Nephron progenitor cell (in vitro differentiated cells): Measurements from ENCODE around the gene FGG.

Source experiments
- DNase-seq: peaks from one replicate; pipeline ENCODE4 v3.0.0; 2021
- H3K27ac Mint-ChIP-seq: 2 replicates; pipeline ENCODE4 v1.8.0; 2021; ENCODE audit warnings: mild to moderate bottlenecking, moderate library complexity, mixed read lengths
- H3K27me3 Mint-ChIP-seq: 2 replicates; pipeline ENCODE4 v1.8.0; 2021; ENCODE audit warnings: mild to moderate bottlenecking, low read depth, mixed read lengths; ENCODE audit not compliant: poor library complexity
- H3K36me3 Mint-ChIP-seq: 2 replicates; pipeline ENCODE4 v1.8.0; 2021; ENCODE audit warnings: low read depth, mixed read lengths
- H3K4me1 Mint-ChIP-seq: 2 replicates; pipeline ENCODE4 v1.8.0; 2021; ENCODE audit warnings: mixed read lengths
- H3K4me3 Mint-ChIP-seq: 2 replicates; pipeline ENCODE4 v1.8.0; 2021; ENCODE audit warnings: mild to moderate bottlenecking, moderate library complexity, mixed read lengths
- H3K9me3 Mint-ChIP-seq: 2 replicates; pipeline ENCODE4 v1.8.0; 2021; ENCODE audit warnings: mild to moderate bottlenecking, moderate library complexity, mixed read lengths
- CTCF ChIP-seq: fragments of 200-600 bp; sonication (generic); IDR thresholded peaks from 2 replicates; pipeline ENCODE4 v1.5.0; 2021; ENCODE audit warnings: antibody characterized with exemption

FGG gene

GRCh38 chr4:154585369-154586018 is 27.0 kb downstream of the FGG start:
- no peak overlapping the region for H3K4me3 Mint-ChIP-seq
- H3K36me3 Mint-ChIP-seq: no peaks in the 10 kb centered on the region
- TF ChIP-seq CTCF: no peak
- peaks cover 18% of the 10 kb centered on the region for H3K4me1 Mint-ChIP-seq
- no peak overlapping the region for H3K27ac Mint-ChIP-seq
- DNase-seq: no peak
- H3K27me3 Mint-ChIP-seq: peaks cover 4% of the 10 kb centered on the region
- H3K9me3 Mint-ChIP-seq: no peaks in the 10 kb centered on the region

GRCh38 chr4:154584259-154584658 is 28.2 kb downstream of the FGG start:
- TF ChIP-seq CTCF: no peak
- DNase-seq: no peak
- peaks cover 6% of the 10 kb centered on the region for H3K4me1 Mint-ChIP-seq
- H3K27ac Mint-ChIP-seq: no peak overlapping the region
- H3K36me3 Mint-ChIP-seq: no peaks in the 10 kb centered on the region
- peaks cover 4% of the 10 kb centered on the region for H3K27me3 Mint-ChIP-seq
- H3K4me3 Mint-ChIP-seq: no peak overlapping the region
- H3K9me3 Mint-ChIP-seq: no peaks in the 10 kb centered on the region

- H3K36me3 Mint-ChIP-seq: no peaks in the 10 kb centered on the region
- no peak overlapping the region for H3K4me3 Mint-ChIP-seq
- no peaks in the 10 kb centered on the region for H3K9me3 Mint-ChIP-seq
- TF ChIP-seq CTCF: no peak
- H3K27me3 Mint-ChIP-seq: peaks cover 3% of the 10 kb centered on the region
- no peak for DNase-seq
- H3K27ac Mint-ChIP-seq: no peak overlapping the region
- peaks cover under 1% of the 10 kb centered on the region for H3K4me1 Mint-ChIP-seq
Measured at GRCh38 chr4:154583677-154584076, 28.8 kb downstream of the FGG start.

- peaks cover 3% of the 10 kb centered on the region for H3K27me3 Mint-ChIP-seq
- no peaks in the 10 kb centered on the region for H3K4me1 Mint-ChIP-seq
- H3K27ac Mint-ChIP-seq: no peak overlapping the region
- H3K36me3 Mint-ChIP-seq: no peaks in the 10 kb centered on the region
- no peaks in the 10 kb centered on the region for H3K9me3 Mint-ChIP-seq
- DNase-seq: no peak
- no peak for TF ChIP-seq CTCF
- no peak overlapping the region for H3K4me3 Mint-ChIP-seq
Measured at GRCh38 chr4:154583230-154583629, 29.2 kb downstream of the FGG start.

GRCh38 chr4:154582723-154583122 is 29.7 kb downstream of the FGG start:
- H3K4me3 Mint-ChIP-seq: no peak overlapping the region
- no peak for TF ChIP-seq CTCF
- peaks cover 3% of the 10 kb centered on the region for H3K27me3 Mint-ChIP-seq
- H3K9me3 Mint-ChIP-seq: no peaks in the 10 kb centered on the region
- no peak overlapping the region for H3K27ac Mint-ChIP-seq
- no peak for DNase-seq
- no peaks in the 10 kb centered on the region for H3K36me3 Mint-ChIP-seq
- H3K4me1 Mint-ChIP-seq: no peaks in the 10 kb centered on the region

GRCh38 chr4:154579927-154580326 is 32.5 kb downstream of the FGG start:
- no peak for DNase-seq
- H3K9me3 Mint-ChIP-seq: no peaks in the 10 kb centered on the region

More at GRCh38 chr4:154579927-154580326, 32.5 kb downstream of the FGG start:
- Mint-ChIP-seq H3K27ac (no peak overlapping the region), H3K4me1 (no peaks in the 10 kb centered on the region), H3K36me3 (no peaks in the 10 kb centered on the region), H3K4me3 (no peak overlapping the region), H3K27me3 (peaks cover 6% of the 10 kb centered on the region)
- no peak for TF ChIP-seq CTCF
